Adrenal gland (tissue), 12 donors: Measurements from ENCODE around the gene TPX2. TPM values are rescaled to one million over a fixed set of nuclear protein-coding genes. Genes with fewer than 3 reads are reported as not detected.
"Not testable (repeated sequence)": the region's sequence is repeated elsewhere in the genome, so short reads cannot be mapped to it uniquely, and the experiment has no call there.

ENCODE experiments used
- DNase-seq, 7 donors: peaks; one replicate each; pipeline ENCODE4 v3.0.0-alpha.2; 2019 to 2020
- H3K27ac ChIP-seq, 5 donors: fragments of 200-600 bp; sonication (generic) in 4 of 5; 1 replicate in 3 of 5; 2 replicates in 2 of 5; pipeline versions ENCODE4 v1.5.1 to v1.8.0; 2016 to 2020; ENCODE audit warnings: mild to moderate bottlenecking in 1 of 5
- H3K27me3 ChIP-seq: fragments of 200-600 bp; 2 replicates; pipeline ENCODE4 v1.8.0; 2021
- H3K36me3 ChIP-seq, 2 donors: fragments of 200-600 bp; replicated peaks in 1 of 2; 1 replicate in 1 of 2; 2 replicates in 1 of 2; pipeline versions ENCODE4 v1.5.1 to v1.8.0; 2018 to 2022
- H3K4me1 ChIP-seq, 2 donors: fragments of 200-600 bp; replicated peaks in 1 of 2; 1 replicate in 1 of 2; 2 replicates in 1 of 2; pipeline versions ENCODE4 v1.5.1 to v1.8.0; 2018 to 2021
- H3K4me3 ChIP-seq, 4 donors: fragments of 200-600 bp; sonication (generic) in 3 of 4; one replicate each; pipeline ENCODE4 v1.5.1; 2016 to 2018
- H3K9me3 ChIP-seq, 3 donors: fragments of 200-600 bp; sonication (generic) in 1 of 3; replicated peaks in 1 of 3; 1 replicate in 2 of 3; 2 replicates in 1 of 3; pipeline versions ENCODE4 v1.5.1 to v1.8.0; 2016 to 2021
- POLR2A ChIP-seq, 2 donors: fragments of 450-650 bp; IDR thresholded peaks; one replicate each; pipeline ENCODE4 v1.6.1; 2017; ENCODE audit warnings: antibody characterized with exemption in 2 of 2, mild to moderate bottlenecking in 2 of 2, moderate library complexity in 1 of 2
- WGBS, 4 donors: extraction: QIAGEN DNeasy Blood & Tissue Kit in 2 of 4; methylation state at CpG; one replicate each; pipeline versions ENCODE4 v1.1.5 to v1.1.7; 2013 to 2017; 5-methylcytosine and 5-hydroxymethylcytosine counted together
- intact Hi-C, 2 donors: fragments of 100-400 bp; cut with DNase I; formaldehyde crosslinking; loops; one replicate each; pipeline versions ENCODE4 v1.14.1 to v1.15.0; 2022 to 2023
- polyA plus RNA-seq, 3 donors: library from polyadenylated mRNA; stranded (reverse); fragments of 200-250 nt in 2 of 3; fragments of 350-450 nt in 1 of 3; fragmentation: Illumina TruSeq in 1 of 3; extraction: RNeasy Lipid Tissue Mini Kit (QIAGEN cat#74804) in 1 of 3; gene quantifications; one replicate each; pipeline ENCODE4 v1.2.3, GENCODE V29; 2013 to 2014
- total RNA-seq, 9 donors: library from RNA; depleted of rRNA in 4 of 9; stranded (reverse); fragments of >200 nt in 4 of 9; fragments of 120-200 nt in 1 of 9; fragmentation: NEBNext Ultra II Directional in 1 of 9; extraction: Animal tissue kit (Norgen Biotek cat#: 25700) in 1 of 9; gene quantifications; one replicate each; pipeline versions ENCODE4 v1.1.0 to v1.2.4, GENCODE V29; 2013 to 2023
- TF ChIP-seq, protein P1 (sequence below), 6 experiments: fragments of 450-650 bp in 4 of 6; fragments of 200-600 bp in 2 of 6; sonication (generic) in 1 of 6; IDR thresholded peaks; 1 replicate in 5 of 6; 2 replicates in 1 of 6; pipeline versions ENCODE4 v1.5.1 to v1.8.0; 2016 to 2021; ENCODE audit warnings: antibody characterized with exemption in 6 of 6, mild to moderate bottlenecking in 2 of 6, moderate library complexity in 1 of 6
- donor health status: healthy with polysubstance abuse.
- donor health status: Bipolar disorder and iron deficiency.
- donor health status: DM: yes; HTN: yes; CAD: no.
- donor health status: DM: no; HTN: no; CAD: no.
- donor health status: DM: no; HTN: no; CAD: no.
- donor health status: DM: yes; HTN: yes; CAD: no.

The TPX2 gene
- total and polyA plus RNA-seq, 12 donors = 0.40 to 22.6 (median 2.5) TPM

GRCh38 chr20:31740208-31740607 lies 1.1 kb downstream of the TPX2 start:
- DNase-seq = no peak
- 5 to 17% (median 6%) methylated on average over 1 of the region's 1 CpG for WGBS, 4 donors
- TF ChIP-seq POLR2A (IDR thresholded peaks at IDR 0.05) = no peak
- TF ChIP-seq, protein P1, sequence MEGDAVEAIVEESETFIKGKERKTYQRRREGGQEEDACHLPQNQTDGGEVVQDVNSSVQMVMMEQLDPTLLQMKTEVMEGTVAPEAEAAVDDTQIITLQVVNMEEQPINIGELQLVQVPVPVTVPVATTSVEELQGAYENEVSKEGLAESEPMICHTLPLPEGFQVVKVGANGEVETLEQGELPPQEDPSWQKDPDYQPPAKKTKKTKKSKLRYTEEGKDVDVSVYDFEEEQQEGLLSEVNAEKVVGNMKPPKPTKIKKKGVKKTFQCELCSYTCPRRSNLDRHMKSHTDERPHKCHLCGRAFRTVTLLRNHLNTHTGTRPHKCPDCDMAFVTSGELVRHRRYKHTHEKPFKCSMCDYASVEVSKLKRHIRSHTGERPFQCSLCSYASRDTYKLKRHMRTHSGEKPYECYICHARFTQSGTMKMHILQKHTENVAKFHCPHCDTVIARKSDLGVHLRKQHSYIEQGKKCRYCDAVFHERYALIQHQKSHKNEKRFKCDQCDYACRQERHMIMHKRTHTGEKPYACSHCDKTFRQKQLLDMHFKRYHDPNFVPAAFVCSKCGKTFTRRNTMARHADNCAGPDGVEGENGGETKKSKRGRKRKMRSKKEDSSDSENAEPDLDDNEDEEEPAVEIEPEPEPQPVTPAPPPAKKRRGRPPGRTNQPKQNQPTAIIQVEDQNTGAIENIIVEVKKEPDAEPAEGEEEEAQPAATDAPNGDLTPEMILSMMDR (IDR thresholded peaks at IDR 0.05) = no peak
- Histone ChIP-seq H3K27me3 (no peaks in the 10 kb centered on the region), H3K4me1 (peaks cover 0 to 11% of the 10 kb centered on the region in 2 donors), H3K27ac (no peak overlapping the region), H3K9me3 (no peaks in the 10 kb centered on the region), H3K36me3 (no peaks in the 10 kb centered on the region), H3K4me3 (no peak overlapping the region)
- intact Hi-C loops = no loop called here

DNA sequence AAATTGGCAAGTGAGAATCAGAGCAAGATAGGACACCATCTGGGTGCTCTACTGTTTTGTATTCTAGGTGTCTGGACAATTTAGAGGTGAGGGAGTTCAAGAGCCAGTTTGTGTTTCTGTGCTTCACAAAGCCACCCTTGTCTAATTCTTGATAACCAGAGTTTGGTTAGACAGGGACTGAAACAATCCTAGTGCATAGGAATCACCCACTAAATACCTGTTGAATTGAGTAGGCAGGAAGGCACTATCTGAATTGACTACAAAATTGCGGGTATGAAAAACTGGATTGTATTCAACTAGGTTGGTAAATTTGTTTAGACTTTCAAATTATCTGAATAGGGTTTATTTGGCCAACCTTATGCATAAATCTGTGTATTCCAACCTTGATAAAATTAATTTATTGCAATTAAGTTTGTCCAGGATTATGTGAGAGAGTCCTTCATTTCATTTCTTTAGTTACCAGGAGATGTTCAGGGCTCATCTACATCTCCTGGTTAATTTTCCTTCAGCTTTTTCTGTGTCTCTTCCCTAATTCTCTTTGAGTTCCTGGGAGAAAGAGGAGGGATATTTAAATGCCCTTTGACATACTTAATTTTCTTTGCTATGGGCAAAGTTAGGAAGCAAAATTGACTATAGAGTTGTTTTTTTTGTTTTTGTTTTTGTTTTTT lies 1.7 kb downstream of the TPX2 start:
- Histone ChIP-seq H3K9me3 (no peaks in the 10 kb centered on the region), H3K27ac (no peak overlapping the region), H3K27me3 (no peaks in the 10 kb centered on the region), H3K36me3 (no peaks in the 10 kb centered on the region), H3K4me3 (no peak overlapping the region), H3K4me1 (peaks cover 0 to 11% of the 10 kb centered on the region in 2 donors)
- WGBS, 4 donors = 54 to 76% (median 71%) methylated on average over 1 of the region's 1 CpG
- TF ChIP-seq, protein P1 (IDR thresholded peaks at IDR 0.05) = no peak
- no peak for TF ChIP-seq POLR2A (IDR thresholded peaks at IDR 0.05)
- intact Hi-C loops = no loop called here
- DNase-seq = no peak

DNA sequence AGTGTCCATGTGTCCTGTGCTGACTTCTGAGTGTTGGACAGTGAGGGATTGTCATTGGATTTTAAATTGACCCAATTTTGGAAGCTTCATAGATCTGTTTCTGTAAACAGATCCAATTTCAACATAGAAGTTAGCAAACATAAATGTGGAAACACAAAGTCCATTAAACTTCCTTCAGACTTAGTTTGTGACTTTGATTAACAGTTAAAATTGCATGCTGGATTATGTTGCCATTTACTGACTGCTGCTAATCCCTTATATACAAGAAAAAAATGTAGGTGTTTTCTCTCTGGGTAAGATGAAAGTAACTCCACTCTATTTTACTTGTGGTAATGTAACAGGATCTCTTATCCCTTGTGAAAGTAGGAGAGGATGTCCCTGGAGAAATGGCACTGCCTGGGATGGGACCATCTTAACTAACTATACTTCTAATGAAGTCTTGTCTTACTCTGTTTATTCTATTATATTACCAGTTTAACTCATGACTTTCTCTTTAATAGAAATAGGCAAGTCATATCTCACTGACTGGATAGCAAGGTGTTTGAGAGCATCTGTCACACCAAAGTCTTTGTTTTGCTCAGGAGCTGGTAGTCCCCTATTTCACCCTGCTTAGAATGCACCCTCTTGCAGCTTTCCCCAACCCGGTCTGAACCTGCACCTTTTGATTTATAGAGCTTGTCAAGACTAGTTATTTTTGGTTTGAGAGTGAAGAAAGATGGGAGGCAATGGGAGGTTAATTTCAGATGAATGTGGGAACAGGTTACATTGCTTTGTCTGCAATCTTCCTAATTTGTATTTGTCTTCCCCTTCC lies 7.2 kb downstream of the TPX2 start:
- H3K4me3 ChIP-seq = no peak overlapping the region
- no peak overlapping the region for H3K27ac ChIP-seq
- intact Hi-C loops = no loop called here
- no peaks in the 10 kb centered on the region for H3K4me1 ChIP-seq
- H3K27me3 ChIP-seq = no peaks in the 10 kb centered on the region
- 17 to 28% (median 24%) methylated on average over 1 of the region's 1 CpG for WGBS, 4 donors
- no peak for DNase-seq
- H3K36me3 ChIP-seq = no peaks in the 10 kb centered on the region
- no peak for TF ChIP-seq POLR2A (IDR thresholded peaks at IDR 0.05)
- TF ChIP-seq, protein P1 (IDR thresholded peaks at IDR 0.05) = no peak
- no peaks in the 10 kb centered on the region for H3K9me3 ChIP-seq

DNA sequence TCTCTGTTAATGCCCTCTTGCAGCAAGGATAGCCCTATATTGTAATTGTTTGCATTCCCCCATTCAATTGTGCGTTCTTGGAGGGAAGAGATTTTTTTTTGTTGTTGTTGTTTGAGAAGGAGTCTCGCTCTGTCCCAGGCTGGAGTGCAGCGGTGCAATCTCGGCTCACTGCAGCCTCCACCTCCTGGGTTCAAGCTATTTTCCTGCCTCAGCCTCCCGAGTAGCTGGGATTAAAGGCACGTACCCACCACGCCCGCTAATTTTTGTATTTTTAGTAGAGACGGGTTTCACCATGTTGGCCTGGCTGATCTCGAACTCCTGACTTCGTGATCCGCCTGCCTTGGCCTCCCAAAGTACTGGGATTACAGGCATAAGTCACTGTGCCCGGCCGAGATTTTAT lies 7.9 kb downstream of the TPX2 start:
- intact Hi-C loops, DNase-seq, H3K4me1 ChIP-seq, H3K4me3 ChIP-seq, H3K27me3 ChIP-seq, H3K36me3 ChIP-seq, H3K27ac ChIP-seq, H3K9me3 ChIP-seq: not testable (repeated sequence)
- WGBS, 4 donors = 92 to 95% (median 94%) methylated on average over 14 of the region's 14 CpGs
